Upper lobe of left lung (tissue), 6 donors: ENCODE measurements around the gene MYO16. TPM values are rescaled to one million over a fixed set of nuclear protein-coding genes. Genes with fewer than 3 reads are reported as not detected.

Experiments
- ATAC-seq, 2 donors: fragments of 200-7000 bp; cut with Tn5 transposase; one replicate each; pipeline ENCODE4 v1.9.1; 2022; ENCODE audit warnings: mild to moderate bottlenecking in 2 of 2, moderate library complexity in 2 of 2; ENCODE audit not compliant: low FRiP score in 2 of 2
- DNase-seq, 2 donors: peaks; one replicate each; pipeline ENCODE4 v3.0.0-alpha.2; 2019 to 2020
- H3K27ac ChIP-seq, 4 donors: fragments of 200-600 bp; sonication (generic); one replicate each; pipeline ENCODE4 v1.5.1; 2016 to 2019
- H3K27me3 ChIP-seq, 4 donors: fragments of 200-600 bp; sonication (generic); one replicate each; pipeline ENCODE4 v1.5.1; 2017 to 2019
- H3K36me3 ChIP-seq, 4 donors: fragments of 200-600 bp; sonication (generic); one replicate each; pipeline ENCODE4 v1.5.1; 2016 to 2019
- H3K4me1 ChIP-seq, 4 donors: fragments of 200-600 bp; sonication (generic); one replicate each; pipeline ENCODE4 v1.5.1; 2018 to 2019
- H3K4me3 ChIP-seq, 4 donors: fragments of 200-600 bp; sonication (generic); one replicate each; pipeline ENCODE4 v1.5.1; 2017 to 2019; ENCODE audit warnings: mild to moderate bottlenecking in 2 of 4, moderate library complexity in 1 of 4
- H3K9me3 ChIP-seq, 4 donors: fragments of 200-600 bp; sonication (generic); one replicate each; pipeline ENCODE4 v1.5.1; 2018 to 2019
- CTCF ChIP-seq, 6 experiments: fragments of 450-650 bp in 4 of 6; fragments of 200-600 bp in 2 of 6; sonication (generic) in 2 of 6; IDR thresholded peaks; one replicate each; pipeline ENCODE4 v1.5.1; 2016 to 2019; ENCODE audit warnings: antibody characterized with exemption in 6 of 6
- EP300 ChIP-seq, 4 donors: sonication (generic); formaldehyde crosslinking; IDR thresholded peaks; one replicate each; pipeline ENCODE4 v1.5.1; 2017; ENCODE audit warnings: antibody characterized with exemption in 4 of 4, control low read depth in 2 of 4
- POLR2A ChIP-seq, 4 donors: fragments of 450-650 bp; IDR thresholded peaks; one replicate each; pipeline ENCODE4 v1.5.1; 2016 to 2017; ENCODE audit warnings: antibody characterized with exemption in 4 of 4, mild to moderate bottlenecking in 2 of 4
- POLR2AphosphoS5 ChIP-seq, 2 donors: sonication (generic); formaldehyde crosslinking; IDR thresholded peaks; one replicate each; pipeline ENCODE4 v1.5.1; 2017; ENCODE audit warnings: antibody characterized with exemption in 2 of 2
- WGBS, 2 donors: methylation state at CpG; one replicate each; pipeline ENCODE4 v1.1.5; 2017 to 2018; 5-methylcytosine and 5-hydroxymethylcytosine counted together
- total RNA-seq, 6 donors: library from RNA; depleted of rRNA in 4 of 6; stranded (reverse); fragments of >200 nt in 4 of 6; gene quantifications; one replicate each; pipeline versions ENCODE4 v1.1.0 to v1.2.1, GENCODE V29; 2016 to 2021
- donor health status: DM: no; HTN: no; CAD: no; lungs with moderate emphysema.
- donor health status: DM: no; HTN: yes; CAD: no; lungs with severe emphysema.

MYO16 gene
- total RNA-seq, 6 donors from 2014 or later: under 0.01 to 0.55 (median 0.20) TPM; not detected in 1

- Histone ChIP-seq H3K27ac (no peak overlapping the region), H3K27me3 (no peaks in the 10 kb centered on the region), H3K36me3 (no peaks in the 10 kb centered on the region), H3K9me3 (no peaks in the 10 kb centered on the region), H3K4me1 (no peaks in the 10 kb centered on the region), H3K4me3 (no peak overlapping the region)
- WGBS, 2 donors: 75 to 87% methylated on average over 8 of the region's 8 CpGs
- TF ChIP-seq POLR2A (IDR thresholded peaks at IDR 0.05) (no peak), EP300 (IDR thresholded peaks at IDR 0.05) (no peak), CTCF (IDR thresholded peaks at IDR 0.05) (no peak), POLR2AphosphoS5 (IDR thresholded peaks at IDR 0.05) (no peak)
- no peak for DNase-seq
- ATAC-seq: no peak
Measured at GRCh38 chr13:108708921-108709320, 79.5 kb downstream of the MYO16 start.

DNA sequence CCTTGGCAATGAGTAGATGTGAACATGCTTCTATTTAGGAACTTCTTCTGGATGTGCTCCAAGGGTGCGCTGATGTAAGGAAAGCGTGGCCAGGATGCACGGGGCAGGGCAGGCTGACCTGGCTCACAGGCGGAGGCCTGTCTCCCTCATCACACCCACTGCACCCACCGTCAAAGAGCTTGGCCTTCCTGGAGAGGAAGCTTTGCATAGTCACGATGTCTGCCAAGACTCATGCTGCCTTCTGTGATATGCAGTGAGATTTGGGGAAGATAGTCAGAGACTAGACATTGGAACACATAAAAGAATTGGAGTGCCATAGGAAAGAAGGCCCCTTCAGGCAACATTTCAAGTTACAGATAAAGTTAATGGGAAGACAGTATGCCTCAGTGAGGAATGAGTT, 82.0 kb downstream of the MYO16 start:
- ATAC-seq (no peak), DNase-seq (peak in 1 of 2 donors; percentile 39)
- no peak for TF ChIP-seq POLR2A (IDR thresholded peaks at IDR 0.05)
- no peak for TF ChIP-seq EP300 (IDR thresholded peaks at IDR 0.05)
- TF ChIP-seq POLR2AphosphoS5 (IDR thresholded peaks at IDR 0.05): no peak
- no peak for TF ChIP-seq CTCF (IDR thresholded peaks at IDR 0.05)
- Histone ChIP-seq H3K9me3 (no peaks in the 10 kb centered on the region), H3K27me3 (no peaks in the 10 kb centered on the region), H3K36me3 (no peaks in the 10 kb centered on the region), H3K4me1 (no peaks in the 10 kb centered on the region), H3K27ac (no peak overlapping the region), H3K4me3 (no peak overlapping the region)
- 82 to 84% methylated on average over 6 of the region's 6 CpGs for WGBS, 2 donors

GRCh38 chr13:108725471-108725870, 96.1 kb downstream of the MYO16 start:
- H3K4me3 ChIP-seq: no peak overlapping the region
- H3K4me1 ChIP-seq: no peaks in the 10 kb centered on the region
- no peaks in the 10 kb centered on the region for H3K36me3 ChIP-seq
- TF ChIP-seq EP300 (IDR thresholded peaks at IDR 0.05) (no peak), CTCF (IDR thresholded peaks at IDR 0.05) (no peak), POLR2A (IDR thresholded peaks at IDR 0.05) (no peak), POLR2AphosphoS5 (IDR thresholded peaks at IDR 0.05) (no peak)
- ATAC-seq: no peak
- H3K27me3 ChIP-seq: no peaks in the 10 kb centered on the region
- no peaks in the 10 kb centered on the region for H3K9me3 ChIP-seq
- 59 to 84% methylated on average over 2 of the region's 2 CpGs for WGBS, 2 donors
- H3K27ac ChIP-seq: no peak overlapping the region
- DNase-seq: no peak

- no peaks in the 10 kb centered on the region for H3K36me3 ChIP-seq
- ATAC-seq (no peak), DNase-seq (no peak)
- WGBS, 2 donors: 72 to 74% methylated on average over 3 to 5 of the region's 5 CpGs
- H3K4me1 ChIP-seq: no peaks in the 10 kb centered on the region
- no peak overlapping the region for H3K4me3 ChIP-seq
- H3K27me3 ChIP-seq: no peaks in the 10 kb centered on the region
- no peak overlapping the region for H3K27ac ChIP-seq
- TF ChIP-seq POLR2A (IDR thresholded peaks at IDR 0.05) (no peak), POLR2AphosphoS5 (IDR thresholded peaks at IDR 0.05) (no peak), EP300 (IDR thresholded peaks at IDR 0.05) (no peak), CTCF (IDR thresholded peaks at IDR 0.05) (no peak)
- no peaks in the 10 kb centered on the region for H3K9me3 ChIP-seq
Measured at GRCh38 chr13:108728370-108728769, 99.0 kb downstream of the MYO16 start.

DNA sequence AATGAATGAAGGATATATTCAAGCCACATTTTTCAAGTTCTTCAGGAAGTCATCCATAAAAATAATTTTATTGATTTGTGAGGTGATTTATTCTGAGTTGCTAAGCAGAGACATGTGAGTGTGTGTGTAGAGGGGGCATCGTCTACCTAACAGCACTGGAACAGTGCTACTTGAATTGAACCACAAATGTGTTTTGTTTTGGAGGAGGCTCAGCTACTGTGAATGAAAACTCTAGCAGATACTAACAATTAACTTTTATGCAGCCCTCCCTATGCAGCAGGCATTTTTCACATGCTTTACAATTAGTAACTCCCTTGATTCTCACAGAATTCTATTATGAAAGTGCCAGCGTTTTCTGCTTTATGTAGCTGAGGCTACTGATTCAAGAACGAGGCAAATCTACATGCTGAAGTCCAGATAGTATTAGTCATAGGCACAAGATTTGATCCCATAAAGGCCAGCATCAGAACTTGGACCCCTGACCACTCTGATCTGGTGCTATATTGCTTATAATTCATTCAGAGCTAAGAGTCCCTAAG, 103.7 kb downstream of the MYO16 start:
- TF ChIP-seq POLR2AphosphoS5 (IDR thresholded peaks at IDR 0.05) (no peak), EP300 (IDR thresholded peaks at IDR 0.05) (no peak), POLR2A (IDR thresholded peaks at IDR 0.05) (no peak), CTCF (IDR thresholded peaks at IDR 0.05) (no peak)
- ATAC-seq: no peak
- Histone ChIP-seq H3K4me1 (no peaks in the 10 kb centered on the region), H3K27me3 (no peaks in the 10 kb centered on the region), H3K4me3 (no peak overlapping the region), H3K27ac (no peak overlapping the region), H3K36me3 (no peaks in the 10 kb centered on the region), H3K9me3 (peaks cover 0 to 6% (median 0%) of the 10 kb centered on the region in 4 donors)
- no peak for DNase-seq
- 39 to 72% methylated on average over 3 of the region's 3 CpGs for WGBS, 2 donors
